Epidermal melanocyte (primary cell): Measurements from ENCODE around the gene FAM221B.

Experiments
- DNase-seq: peaks from one replicate; pipeline ENCODE4 v3.0.0; 2011; ENCODE audit warnings: low spot score; ENCODE audit not compliant: insufficient read length

Gene FAM221B

GRCh38 chr9:35792024-35792813, 36.3 kb downstream of the FAM221B start:
- DNase-seq = no peak

- no peak for DNase-seq
Observed at GRCh38 chr9:35791297-35791921, 37.1 kb downstream of the FAM221B start, which contains the start of gene NPR2. Gene NPR2, plus strand, starts transcription at chr9:35791591. Its CDS starts 818 bp downstream, at chr9:35792409.

GRCh38 chr9:35790385-35791296, 37.9 kb downstream of the FAM221B start:
- DNase-seq = peak; percentile 94

- DNase-seq = no peak
Observed at GRCh38 chr9:35790025-35790384, 38.5 kb downstream of the FAM221B start.

- DNase-seq = no peak
Observed at GRCh38 chr9:35789541-35789940, 39.0 kb downstream of the FAM221B start.

GRCh38 chr9:35783418-35783817, 45.1 kb downstream of the FAM221B start:
- DNase-seq = no peak

- no peak for DNase-seq
Observed at GRCh38 chr9:35781066-35781465, 47.5 kb downstream of the FAM221B start.

GRCh38 chr9:35778496-35778895, 50.0 kb downstream of the FAM221B start:
- no peak for DNase-seq

GRCh38 chr9:35776018-35776417, 52.5 kb downstream of the FAM221B start:
- no peak for DNase-seq

GRCh38 chr9:35774907-35775635, 53.5 kb downstream of the FAM221B start:
- DNase-seq = no peak

- DNase-seq = no peak
Observed at GRCh38 chr9:35771943-35772342, 56.6 kb downstream of the FAM221B start.

- peak; percentile 35 for DNase-seq
Observed at GRCh38 chr9:35771534-35771933, 57.0 kb downstream of the FAM221B start.

- no peak for DNase-seq
Observed at GRCh38 chr9:35771075-35771433, 57.5 kb downstream of the FAM221B start.

- DNase-seq = no peak
Observed at GRCh38 chr9:35769763-35770162, 58.8 kb downstream of the FAM221B start.

- DNase-seq = no peak
Observed at GRCh38 chr9:35767458-35767857, 61.1 kb downstream of the FAM221B start.

GRCh38 chr9:35766997-35767396, 61.5 kb downstream of the FAM221B start:
- no peak for DNase-seq
